Liver (tissue), 9 donors: ENCODE measurements around the gene ULK4. TPM values are rescaled to one million over a fixed set of nuclear protein-coding genes. Genes with fewer than 3 reads are reported as not detected.

Experiments used
- DNase-seq: peaks from one replicate; pipeline ENCODE4 v3.0.0-alpha.2; 2017; ENCODE audit warnings: low spot score
- H3K27ac ChIP-seq, 2 donors: one replicate each; pipeline ENCODE4 v1.7.0; 2013; ENCODE audit warnings: inconsistent platforms in 2 of 2, low read length in 2 of 2, control low read depth in 1 of 2, low read depth in 1 of 2, mild to moderate bottlenecking in 1 of 2
- H3K27me3 ChIP-seq, 4 donors: one replicate each; pipeline versions ENCODE4 v1.6.1 to v1.7.0; 2013; ENCODE audit warnings: low read length in 3 of 4, inconsistent platforms in 1 of 4, mild to moderate bottlenecking in 1 of 4, moderate library complexity in 1 of 4; ENCODE audit not compliant: control insufficient read depth in 4 of 4, insufficient read depth in 4 of 4
- H3K36me3 ChIP-seq, 4 donors: one replicate each; pipeline versions ENCODE4 v1.6.1 to v1.7.0; 2013; ENCODE audit warnings: low read length in 3 of 4, mild to moderate bottlenecking in 3 of 4, low read depth in 1 of 4, moderate library complexity in 1 of 4; ENCODE audit not compliant: control insufficient read depth in 4 of 4, insufficient read depth in 3 of 4
- H3K4me1 ChIP-seq, 4 donors: one replicate each; pipeline versions ENCODE4 v1.6.1 to v1.7.0; 2013; ENCODE audit warnings: low read length in 3 of 4, mild to moderate bottlenecking in 3 of 4, moderate library complexity in 1 of 4; ENCODE audit not compliant: control insufficient read depth in 4 of 4, insufficient read depth in 4 of 4
- H3K4me3 ChIP-seq, 3 donors: one replicate each; pipeline versions ENCODE4 v1.6.1 to v1.7.0; 2013; ENCODE audit warnings: low read length in 3 of 3, control low read depth in 1 of 3, low read depth in 1 of 3, mild to moderate bottlenecking in 1 of 3
- H3K9ac ChIP-seq, 2 donors: one replicate each; pipeline ENCODE4 v1.7.0; 2013; ENCODE audit warnings: low read length in 2 of 2, mild to moderate bottlenecking in 2 of 2, moderate library complexity in 2 of 2, control low read depth in 1 of 2, low read depth in 1 of 2
- H3K9me3 ChIP-seq, 4 donors: one replicate each; pipeline versions ENCODE4 v1.6.1 to v1.7.0; 2013; ENCODE audit warnings: low read length in 3 of 4; ENCODE audit not compliant: control insufficient read depth in 4 of 4
- EGR1 ChIP-seq, 2 donors: IDR thresholded peaks; 2 replicates each; pipeline ENCODE4 v1.6.1; 2016 to 2018; ENCODE audit warnings: antibody characterized with exemption in 2 of 2, low read depth in 2 of 2
- FOXA1 ChIP-seq: IDR thresholded peaks from 2 replicates; pipeline ENCODE4 v1.6.1; 2016; ENCODE audit warnings: antibody characterized with exemption
- FOXA2 ChIP-seq: IDR thresholded peaks from 2 replicates; pipeline ENCODE4 v1.6.1; 2016; ENCODE audit warnings: antibody characterized with exemption
- GABPA ChIP-seq, 2 donors: IDR thresholded peaks in 1 of 2; conservative IDR thresholded peaks in 1 of 2; 2 replicates each; pipeline ENCODE4 v1.6.1; 2016; ENCODE audit warnings: antibody characterized with exemption in 2 of 2, mild to moderate bottlenecking in 1 of 2, moderate library complexity in 1 of 2
- HNF4A ChIP-seq, 2 donors: conservative IDR thresholded peaks; 2 replicates each; pipeline ENCODE4 v1.6.1; 2016; ENCODE audit warnings: antibody characterized with exemption in 2 of 2, mild to moderate bottlenecking in 2 of 2
- HNF4G ChIP-seq: IDR thresholded peaks from 2 replicates; pipeline ENCODE4 v1.6.1; 2016; ENCODE audit warnings: antibody characterized with exemption
- JUND ChIP-seq, 2 donors: IDR thresholded peaks; 2 replicates each; pipeline ENCODE4 v1.6.1; 2016; ENCODE audit warnings: antibody characterized with exemption in 2 of 2
- NR2F2 ChIP-seq: IDR thresholded peaks from 2 replicates; pipeline ENCODE4 v1.6.1; 2016; ENCODE audit warnings: antibody characterized with exemption
- RAD21 ChIP-seq, 2 donors: IDR thresholded peaks; 2 replicates each; pipeline ENCODE4 v1.6.1; 2016; ENCODE audit warnings: antibody characterized with exemption in 2 of 2, mild to moderate bottlenecking in 2 of 2
- RXRA ChIP-seq, 2 donors: IDR thresholded peaks; 2 replicates each; pipeline ENCODE4 v1.6.1; 2017 to 2018; ENCODE audit warnings: antibody characterized with exemption in 2 of 2, mild to moderate bottlenecking in 1 of 2
- SP1 ChIP-seq: IDR thresholded peaks from 2 replicates; pipeline ENCODE4 v1.6.1; 2018; ENCODE audit warnings: antibody characterized with exemption, mild to moderate bottlenecking
- TAF1 ChIP-seq: conservative IDR thresholded peaks from 2 replicates; pipeline ENCODE4 v1.6.1; 2016; ENCODE audit warnings: antibody characterized with exemption, mild to moderate bottlenecking
- YY1 ChIP-seq: IDR thresholded peaks from 2 replicates; pipeline ENCODE4 v1.6.1; 2016; ENCODE audit warnings: antibody characterized with exemption, mild to moderate bottlenecking
- WGBS: extraction: QIAGEN DNeasy Blood & Tissue Kit; methylation state at CpG from one replicate; pipeline ENCODE4 v1.1.7; 2013; 5-methylcytosine and 5-hydroxymethylcytosine counted together
- polyA plus RNA-seq, 2 donors: library from polyadenylated mRNA; stranded (reverse) in 1 of 2; unstranded in 1 of 2; fragments of 200-250 nt in 1 of 2; fragments of >200 nt in 1 of 2; fragmentation: Nextera tagmentation in 1 of 2; extraction: Ambion mirVana in 1 of 2; gene quantifications; one replicate each; pipeline versions ENCODE4 v1.2.1 to v1.2.3, GENCODE V29; 2013 to 2015
- total RNA-seq, 2 donors: library from RNA; depleted of rRNA; stranded (reverse); fragments of >200 nt; gene quantifications; one replicate each; pipeline ENCODE4 v1.2.3, GENCODE V29; 2014
- TF ChIP-seq, protein P1 (sequence below): IDR thresholded peaks from 2 replicates; pipeline ENCODE4 v1.6.1; 2016; ENCODE audit warnings: antibody characterized with exemption
- TF ChIP-seq, protein P2 (sequence below): IDR thresholded peaks from 2 replicates; pipeline ENCODE4 v1.6.1; 2016; ENCODE audit warnings: antibody characterized with exemption
- TF ChIP-seq, protein P3 (sequence below): IDR thresholded peaks from 2 replicates; pipeline ENCODE4 v1.6.1; 2016; ENCODE audit warnings: antibody characterized with exemption, mild to moderate bottlenecking
- TF ChIP-seq, protein P4 (sequence below): fragments of 150-350 bp; IDR thresholded peaks from 2 replicates; pipeline ENCODE4 v1.5.1; 2017; ENCODE audit warnings: improper control_type of control experiment, low read depth, low read length; ENCODE audit not compliant: missing input control
- TF ChIP-seq, protein P5 (sequence below): IDR thresholded peaks from 2 replicates; pipeline ENCODE4 v1.6.1; 2016; ENCODE audit warnings: antibody characterized with exemption
- donor health status: healthy.
- donor health status: healthy.
- donor health status: healthy.
- donor health status: healthy.
- donor health status: healthy.

Gene ULK4
- total and polyA plus RNA-seq, 4 donors, result 1.1 to 11.5 (median 3.2) TPM

DNA sequence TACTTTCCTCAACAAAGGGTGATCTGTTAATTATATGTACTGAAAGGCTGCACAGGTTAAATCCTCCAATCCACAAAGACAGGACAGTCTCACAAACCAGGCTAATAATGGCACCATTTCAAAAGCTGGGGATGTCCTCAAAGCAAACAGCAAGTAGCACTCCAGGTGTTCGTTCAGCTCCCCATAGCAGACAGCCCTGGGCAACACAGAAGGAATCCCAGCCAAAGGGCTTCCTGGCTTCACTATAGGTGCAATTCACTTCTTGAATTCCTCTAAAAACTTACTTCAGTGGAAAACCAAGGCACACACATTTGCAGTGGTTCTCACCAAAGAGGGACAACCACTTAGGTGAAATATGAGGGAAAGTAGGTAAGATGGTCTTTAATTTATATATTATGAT, 595.9 kb downstream of the ULK4 start:
- no peak overlapping the region for H3K9ac ChIP-seq
- H3K4me1 ChIP-seq, result no peaks in the 10 kb centered on the region
- TF ChIP-seq FOXA1 (no peak), FOXA2 (no peak), YY1 (no peak), JUND (IDR thresholded peaks at IDR 0.05) (no peak), RXRA (IDR thresholded peaks at IDR 0.05) (no peak), HNF4G (no peak), TAF1 (no peak)
- TF ChIP-seq, protein P1, sequence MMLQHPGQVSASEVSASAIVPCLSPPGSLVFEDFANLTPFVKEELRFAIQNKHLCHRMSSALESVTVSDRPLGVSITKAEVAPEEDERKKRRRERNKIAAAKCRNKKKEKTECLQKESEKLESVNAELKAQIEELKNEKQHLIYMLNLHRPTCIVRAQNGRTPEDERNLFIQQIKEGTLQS, result no peak
- TF ChIP-seq, protein P2, sequence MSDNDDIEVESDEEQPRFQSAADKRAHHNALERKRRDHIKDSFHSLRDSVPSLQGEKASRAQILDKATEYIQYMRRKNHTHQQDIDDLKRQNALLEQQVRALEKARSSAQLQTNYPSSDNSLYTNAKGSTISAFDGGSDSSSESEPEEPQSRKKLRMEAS, result no peak
- TF ChIP-seq, protein P3, sequence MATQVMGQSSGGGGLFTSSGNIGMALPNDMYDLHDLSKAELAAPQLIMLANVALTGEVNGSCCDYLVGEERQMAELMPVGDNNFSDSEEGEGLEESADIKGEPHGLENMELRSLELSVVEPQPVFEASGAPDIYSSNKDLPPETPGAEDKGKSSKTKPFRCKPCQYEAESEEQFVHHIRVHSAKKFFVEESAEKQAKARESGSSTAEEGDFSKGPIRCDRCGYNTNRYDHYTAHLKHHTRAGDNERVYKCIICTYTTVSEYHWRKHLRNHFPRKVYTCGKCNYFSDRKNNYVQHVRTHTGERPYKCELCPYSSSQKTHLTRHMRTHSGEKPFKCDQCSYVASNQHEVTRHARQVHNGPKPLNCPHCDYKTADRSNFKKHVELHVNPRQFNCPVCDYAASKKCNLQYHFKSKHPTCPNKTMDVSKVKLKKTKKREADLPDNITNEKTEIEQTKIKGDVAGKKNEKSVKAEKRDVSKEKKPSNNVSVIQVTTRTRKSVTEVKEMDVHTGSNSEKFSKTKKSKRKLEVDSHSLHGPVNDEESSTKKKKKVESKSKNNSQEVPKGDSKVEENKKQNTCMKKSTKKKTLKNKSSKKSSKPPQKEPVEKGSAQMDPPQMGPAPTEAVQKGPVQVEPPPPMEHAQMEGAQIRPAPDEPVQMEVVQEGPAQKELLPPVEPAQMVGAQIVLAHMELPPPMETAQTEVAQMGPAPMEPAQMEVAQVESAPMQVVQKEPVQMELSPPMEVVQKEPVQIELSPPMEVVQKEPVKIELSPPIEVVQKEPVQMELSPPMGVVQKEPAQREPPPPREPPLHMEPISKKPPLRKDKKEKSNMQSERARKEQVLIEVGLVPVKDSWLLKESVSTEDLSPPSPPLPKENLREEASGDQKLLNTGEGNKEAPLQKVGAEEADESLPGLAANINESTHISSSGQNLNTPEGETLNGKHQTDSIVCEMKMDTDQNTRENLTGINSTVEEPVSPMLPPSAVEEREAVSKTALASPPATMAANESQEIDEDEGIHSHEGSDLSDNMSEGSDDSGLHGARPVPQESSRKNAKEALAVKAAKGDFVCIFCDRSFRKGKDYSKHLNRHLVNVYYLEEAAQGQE, result no peak
- DNase-seq, result no peak
- H3K27ac ChIP-seq, result no peak overlapping the region
- WGBS, result 94% methylated on average over 1 of the region's 1 CpG
- no peaks in the 10 kb centered on the region for H3K36me3 ChIP-seq
- H3K4me3 ChIP-seq, result no peak overlapping the region
- H3K27me3 ChIP-seq, result no peaks in the 10 kb centered on the region
- H3K9me3 ChIP-seq, result no peaks in the 10 kb centered on the region

DNA sequence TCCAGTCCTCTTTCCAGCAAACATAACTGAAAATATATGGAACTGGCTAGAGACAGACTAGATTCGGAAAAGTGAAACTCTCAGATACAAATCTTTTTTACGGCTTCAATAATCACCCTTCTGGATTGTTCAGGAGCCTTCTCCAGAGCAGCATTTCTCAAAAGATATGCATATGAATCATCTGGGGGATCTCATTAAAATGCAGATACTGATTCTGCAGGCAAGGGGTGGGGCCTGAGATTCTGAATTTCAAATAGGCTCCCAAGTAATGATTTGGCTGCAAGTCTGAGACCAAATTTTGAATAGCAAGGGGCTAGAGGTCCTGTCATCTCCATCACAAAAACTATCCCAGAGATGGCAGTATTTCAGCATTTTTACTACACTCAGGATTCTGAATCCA, 597.2 kb downstream of the ULK4 start:
- TF ChIP-seq HNF4G (no peak), SP1 (no peak), FOXA2 (no peak), EGR1 (IDR thresholded peaks at IDR 0.05; ENCODE audit: low read depth in 2 of 2) (no peak), GABPA (IDR thresholded peaks at IDR 0.05 in 1 of 2, conservative IDR thresholded peaks at IDR 0.05 in 1 of 2) (no peak), FOXA1 (no peak), TAF1 (no peak), RXRA (IDR thresholded peaks at IDR 0.05) (no peak), HNF4A (conservative IDR thresholded peaks at IDR 0.05) (no peak), RAD21 (IDR thresholded peaks at IDR 0.05) (no peak), NR2F2 (no peak), YY1 (no peak), JUND (IDR thresholded peaks at IDR 0.05) (no peak)
- TF ChIP-seq, protein P4, sequence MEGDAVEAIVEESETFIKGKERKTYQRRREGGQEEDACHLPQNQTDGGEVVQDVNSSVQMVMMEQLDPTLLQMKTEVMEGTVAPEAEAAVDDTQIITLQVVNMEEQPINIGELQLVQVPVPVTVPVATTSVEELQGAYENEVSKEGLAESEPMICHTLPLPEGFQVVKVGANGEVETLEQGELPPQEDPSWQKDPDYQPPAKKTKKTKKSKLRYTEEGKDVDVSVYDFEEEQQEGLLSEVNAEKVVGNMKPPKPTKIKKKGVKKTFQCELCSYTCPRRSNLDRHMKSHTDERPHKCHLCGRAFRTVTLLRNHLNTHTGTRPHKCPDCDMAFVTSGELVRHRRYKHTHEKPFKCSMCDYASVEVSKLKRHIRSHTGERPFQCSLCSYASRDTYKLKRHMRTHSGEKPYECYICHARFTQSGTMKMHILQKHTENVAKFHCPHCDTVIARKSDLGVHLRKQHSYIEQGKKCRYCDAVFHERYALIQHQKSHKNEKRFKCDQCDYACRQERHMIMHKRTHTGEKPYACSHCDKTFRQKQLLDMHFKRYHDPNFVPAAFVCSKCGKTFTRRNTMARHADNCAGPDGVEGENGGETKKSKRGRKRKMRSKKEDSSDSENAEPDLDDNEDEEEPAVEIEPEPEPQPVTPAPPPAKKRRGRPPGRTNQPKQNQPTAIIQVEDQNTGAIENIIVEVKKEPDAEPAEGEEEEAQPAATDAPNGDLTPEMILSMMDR, result no peak
- TF ChIP-seq, protein P5, sequence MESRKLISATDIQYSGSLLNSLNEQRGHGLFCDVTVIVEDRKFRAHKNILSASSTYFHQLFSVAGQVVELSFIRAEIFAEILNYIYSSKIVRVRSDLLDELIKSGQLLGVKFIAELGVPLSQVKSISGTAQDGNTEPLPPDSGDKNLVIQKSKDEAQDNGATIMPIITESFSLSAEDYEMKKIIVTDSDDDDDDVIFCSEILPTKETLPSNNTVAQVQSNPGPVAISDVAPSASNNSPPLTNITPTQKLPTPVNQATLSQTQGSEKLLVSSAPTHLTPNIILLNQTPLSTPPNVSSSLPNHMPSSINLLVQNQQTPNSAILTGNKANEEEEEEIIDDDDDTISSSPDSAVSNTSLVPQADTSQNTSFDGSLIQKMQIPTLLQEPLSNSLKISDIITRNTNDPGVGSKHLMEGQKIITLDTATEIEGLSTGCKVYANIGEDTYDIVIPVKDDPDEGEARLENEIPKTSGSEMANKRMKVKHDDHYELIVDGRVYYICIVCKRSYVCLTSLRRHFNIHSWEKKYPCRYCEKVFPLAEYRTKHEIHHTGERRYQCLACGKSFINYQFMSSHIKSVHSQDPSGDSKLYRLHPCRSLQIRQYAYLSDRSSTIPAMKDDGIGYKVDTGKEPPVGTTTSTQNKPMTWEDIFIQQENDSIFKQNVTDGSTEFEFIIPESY, result no peak
- TF ChIP-seq, protein P3, result no peak
- TF ChIP-seq, protein P2, result no peak
- H3K4me3 ChIP-seq, result no peak overlapping the region
- H3K9me3 ChIP-seq, result no peaks in the 10 kb centered on the region
- DNase-seq, result no peak
- H3K27ac ChIP-seq, result no peak overlapping the region
- H3K36me3 ChIP-seq, result no peaks in the 10 kb centered on the region
- H3K4me1 ChIP-seq, result no peaks in the 10 kb centered on the region
- 82% methylated on average over 2 of the region's 2 CpGs for WGBS
- no peaks in the 10 kb centered on the region for H3K27me3 ChIP-seq
- no peak overlapping the region for H3K9ac ChIP-seq
